GM12865 (cell line): ENCODE results near the gene CCDC183.

Source experiments
- DNase-seq: peaks from one replicate; pipeline ENCODE4 v3.0.0; 2010; ENCODE audit warnings: low read depth
- H3K4me3 ChIP-seq: 2 replicates; pipeline ENCODE4 v1.5.1; 2011; ENCODE audit warnings: mild to moderate bottlenecking, low read depth, low read length, control low read depth
- CTCF ChIP-seq: IDR thresholded peaks from 2 replicates; pipeline ENCODE4 v1.5.1; 2011; ENCODE audit warnings: low read length, control low read depth, low read depth, inconsistent platforms; ENCODE audit not compliant: insufficient read depth; ENCODE audit errors: missing control alignments

Gene CCDC183

DNA sequence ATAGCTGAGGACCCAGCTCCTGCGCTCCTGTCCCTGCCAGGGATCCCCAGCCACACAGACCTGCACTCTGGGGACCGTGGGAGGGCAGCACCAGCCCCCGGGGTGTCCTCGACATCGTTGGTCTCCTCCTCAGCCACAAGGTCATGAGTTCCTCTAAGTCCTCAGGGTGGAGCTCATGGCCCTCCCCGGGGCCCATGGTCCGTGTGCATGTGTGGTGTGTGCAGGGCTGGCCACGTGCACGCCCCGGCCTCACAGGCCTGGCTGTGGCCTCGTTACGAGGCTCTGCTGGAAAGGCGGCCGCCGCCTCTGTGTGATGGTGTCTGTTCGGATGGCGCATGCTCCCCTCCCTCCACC is 30.0 kb downstream of the CCDC183 start:
- no peak overlapping the region for H3K4me3 ChIP-seq
- no peak for DNase-seq
- TF ChIP-seq CTCF = no peak

DNA sequence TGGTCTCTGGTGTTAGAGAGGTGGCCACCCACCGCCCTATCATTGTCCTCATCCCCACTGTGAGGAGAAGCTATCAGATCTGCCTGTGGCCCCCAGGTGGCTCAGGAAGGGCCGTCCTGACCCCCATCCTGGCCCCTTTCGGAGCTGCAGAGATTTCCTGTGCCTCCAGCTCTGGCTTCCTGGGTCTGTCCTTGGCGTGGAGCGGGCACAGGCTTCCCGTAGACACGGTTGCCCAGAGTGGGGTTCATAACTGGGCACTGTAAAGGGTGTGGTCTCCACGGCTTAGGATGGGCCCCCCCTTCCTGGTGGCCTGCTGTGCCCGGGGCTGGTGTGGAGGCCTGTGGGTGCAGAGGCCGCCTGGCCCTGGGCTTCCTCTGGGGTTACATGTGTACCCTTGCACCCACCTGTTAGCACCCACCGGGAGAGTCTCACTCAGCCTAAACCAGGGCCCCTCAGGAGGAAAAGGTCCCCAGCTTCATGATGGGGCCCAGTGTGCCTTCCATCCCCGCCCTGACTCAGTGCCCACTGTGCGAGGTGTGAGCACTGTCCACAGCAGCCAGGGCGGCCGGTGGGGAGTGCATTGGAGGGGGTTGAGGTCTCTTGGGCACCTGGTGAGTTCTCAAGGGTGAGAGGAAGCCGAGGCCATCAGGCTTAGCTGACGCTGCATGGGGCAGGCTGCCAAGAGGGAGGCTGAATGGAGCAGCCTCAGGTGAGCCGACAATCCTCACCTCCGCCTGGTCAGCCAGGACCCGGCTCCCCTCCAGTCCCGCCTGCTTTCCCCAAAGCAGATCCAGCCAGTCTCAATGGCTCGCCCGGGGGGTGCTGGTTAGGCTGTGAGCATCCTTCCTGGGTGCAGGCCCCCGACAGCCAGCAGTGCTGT is 30.8 kb downstream of the CCDC183 start:
- DNase-seq = no peak

DNA sequence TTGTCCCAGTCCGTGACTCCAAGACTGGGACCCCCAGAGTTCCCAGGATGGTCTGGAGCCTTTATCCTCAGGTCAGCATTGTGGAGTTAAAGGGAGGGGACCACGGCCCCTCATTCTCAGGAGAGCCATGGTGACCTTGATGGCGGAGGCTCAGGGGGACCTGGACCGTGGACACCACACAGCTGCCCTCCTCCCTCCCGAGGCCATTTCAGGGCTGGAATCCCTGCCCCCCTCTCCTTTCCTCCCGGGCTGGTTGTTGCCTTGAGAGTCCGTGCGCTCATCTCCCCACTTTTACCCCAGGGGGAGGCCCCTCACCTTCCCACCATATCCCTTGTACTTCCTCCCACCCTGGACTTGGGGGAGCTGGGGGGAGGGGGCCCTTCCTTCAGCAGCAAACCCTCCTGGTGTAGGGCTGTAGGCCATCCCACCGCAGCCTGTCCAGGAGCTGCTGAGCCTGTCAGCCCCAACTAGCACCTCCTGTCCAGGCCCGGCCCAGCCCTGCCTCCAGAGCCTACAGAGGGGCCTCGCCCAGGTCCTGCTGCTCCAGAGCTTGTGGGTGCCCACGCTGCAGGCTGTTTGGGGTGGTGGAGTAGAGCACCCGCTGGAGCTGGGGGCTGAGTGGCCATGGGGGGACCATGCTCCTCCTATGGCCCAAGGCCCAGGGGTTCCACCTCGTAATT is 31.8 kb downstream of the CCDC183 start:
- TF ChIP-seq CTCF = no peak
- no peak overlapping the region for H3K4me3 ChIP-seq
- no peak for DNase-seq

More for the DNA sequence above, 30.8 kb downstream of the CCDC183 start:
- no peak for TF ChIP-seq CTCF
- H3K4me3 ChIP-seq = no peak overlapping the region

GRCh38 chr9:136828474-136829140 is 32.5 kb downstream of the CCDC183 start:
- DNase-seq = no peak
- no peak overlapping the region for H3K4me3 ChIP-seq
- TF ChIP-seq CTCF = no peak

GRCh38 chr9:136829412-136829811 is 33.3 kb downstream of the CCDC183 start:
- TF ChIP-seq CTCF = no peak
- no peak overlapping the region for H3K4me3 ChIP-seq
- DNase-seq = no peak

DNA sequence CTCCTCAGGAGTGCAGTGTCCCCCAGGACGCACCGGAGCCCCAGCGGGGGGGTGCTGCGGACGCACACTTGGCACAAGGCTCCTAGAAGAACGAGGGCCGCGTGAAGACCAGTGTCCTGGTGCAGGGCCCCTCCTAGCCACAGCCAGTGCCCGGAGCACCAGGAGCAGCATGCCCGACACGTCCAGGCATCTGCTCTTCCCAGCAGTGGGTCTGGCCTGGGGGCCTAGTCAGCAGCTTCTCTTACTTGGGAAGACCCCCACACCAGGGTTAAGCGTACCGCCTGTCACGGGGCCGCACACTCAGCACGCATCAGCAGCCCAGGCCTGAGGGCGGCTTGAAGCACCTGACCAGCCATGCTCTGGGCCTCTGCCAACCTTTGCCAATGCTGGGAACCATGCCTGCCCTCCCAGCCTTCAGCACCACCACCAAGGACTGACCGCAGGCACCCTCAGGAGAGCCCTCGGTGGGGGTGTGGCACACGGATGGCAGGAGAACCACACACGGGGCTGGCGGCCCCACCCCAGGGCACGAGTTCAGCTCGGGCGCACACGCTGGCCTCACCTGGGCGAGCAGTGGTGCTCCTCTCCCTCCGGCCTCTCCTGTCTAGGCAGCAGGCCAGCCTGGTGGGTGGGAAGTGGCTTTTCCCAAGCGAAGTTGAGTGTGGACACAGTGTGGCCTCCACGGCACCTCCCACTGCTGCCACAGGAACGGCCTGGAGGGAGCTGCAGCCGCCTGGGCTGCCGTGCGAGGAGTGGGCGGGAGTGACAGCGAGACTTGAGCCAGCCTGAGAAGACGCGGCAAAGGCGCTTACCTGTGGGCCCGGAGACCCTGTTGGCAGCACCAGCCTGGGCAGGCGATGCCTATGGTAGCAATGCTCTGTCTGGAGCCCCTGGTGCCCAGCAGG is 34.1 kb downstream of the CCDC183 start:
- no peak overlapping the region for H3K4me3 ChIP-seq
- TF ChIP-seq CTCF = no peak
- no peak for DNase-seq
